Sigmoid colon (tissue), 4 donors: ENCODE results near the gene FAM200B.

ENCODE experiments used
- CTCF ChIP-seq, 4 experiments: fragments of 450-650 bp in 3 of 4; fragments of 200-600 bp in 1 of 4; IDR thresholded peaks; one replicate each; pipeline ENCODE4 v1.5.1; 2016 to 2019; ENCODE audit warnings: antibody characterized with exemption in 4 of 4, mild to moderate bottlenecking in 3 of 4, moderate library complexity in 2 of 4
- EP300 ChIP-seq, 4 donors: sonication (generic); formaldehyde crosslinking; IDR thresholded peaks; one replicate each; pipeline ENCODE4 v1.6.1; 2017; ENCODE audit warnings: antibody characterized with exemption in 4 of 4
- POLR2A ChIP-seq, 2 donors: fragments of 450-650 bp; IDR thresholded peaks; one replicate each; pipeline ENCODE4 v1.6.1; 2016; ENCODE audit warnings: antibody characterized with exemption in 2 of 2, mild to moderate bottlenecking in 2 of 2, moderate library complexity in 2 of 2
- POLR2AphosphoS5 ChIP-seq, 4 donors: sonication (generic); formaldehyde crosslinking; IDR thresholded peaks; one replicate each; pipeline ENCODE4 v1.6.1; 2017; ENCODE audit warnings: antibody characterized with exemption in 4 of 4

DNA sequence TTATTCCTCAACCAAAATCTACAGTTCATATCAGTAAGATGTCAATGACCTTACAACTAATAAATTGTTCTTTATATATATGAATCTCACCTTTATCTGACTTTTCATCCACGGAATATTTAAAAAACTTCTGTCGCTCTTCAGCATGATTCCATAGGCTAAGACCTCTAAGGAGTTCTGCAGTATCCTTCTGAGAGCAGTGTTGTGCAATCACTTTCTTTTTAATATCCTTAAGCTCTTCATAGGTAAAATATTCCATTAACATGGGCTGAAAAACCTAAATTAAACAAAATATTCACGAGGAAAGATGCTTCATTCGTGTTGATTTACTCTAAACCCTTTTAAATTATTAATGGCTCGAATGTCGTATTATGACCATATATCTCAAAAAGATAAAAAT is 43.2 kb upstream of the FAM200B start:
- TF ChIP-seq POLR2A (IDR thresholded peaks at IDR 0.05): no peak
- TF ChIP-seq CTCF (IDR thresholded peaks at IDR 0.05): no peak
- no peak for TF ChIP-seq EP300 (IDR thresholded peaks at IDR 0.05)
- no peak for TF ChIP-seq POLR2AphosphoS5 (IDR thresholded peaks at IDR 0.05)
